ENCODE measurements around the gene TNIK.

- no peak for TF ChIP-seq CTCF (IDR thresholded peaks at IDR 0.05)
- TF ChIP-seq POLR2A (IDR thresholded peaks at IDR 0.05), result no peak
- TF ChIP-seq POLR2AphosphoS5 (IDR thresholded peaks at IDR 0.05), result no peak
- no peak for TF ChIP-seq EP300 (IDR thresholded peaks at IDR 0.05)
These were observed 203.6 kb downstream of the TNIK start for GRCh38 chr3:171256445-171257250.

All from gastroesophageal sphincter (tissue), 3 donors.